Left renal pelvis (tissue), 4 donors: Measurements from ENCODE around the gene MGAT4C. TPM values are rescaled to one million over a fixed set of nuclear protein-coding genes. Genes with fewer than 3 reads are reported as not detected.
"Not testable (repeated sequence)": the region's sequence is repeated elsewhere in the genome, so short reads cannot be mapped to it uniquely, and the experiment has no call there.

Experiments
- DNase-seq, 4 donors: peaks; one replicate each; pipeline ENCODE4 v3.0.0-alpha.2; 2013; ENCODE audit warnings: low read depth in 4 of 4, low spot score in 3 of 4
- polyA plus RNA-seq, 4 donors: library from polyadenylated mRNA; unstranded; fragments of 120-200 nt; gene quantifications; one replicate each; pipeline ENCODE4 v1.2.1, GENCODE V29; 2013; ENCODE audit not compliant: insufficient read length in 4 of 4

MGAT4C gene
- polyA plus RNA-seq, result 1 to 10 TPM; 1.0 to 7.2 (median 3.7) TPM

DNA sequence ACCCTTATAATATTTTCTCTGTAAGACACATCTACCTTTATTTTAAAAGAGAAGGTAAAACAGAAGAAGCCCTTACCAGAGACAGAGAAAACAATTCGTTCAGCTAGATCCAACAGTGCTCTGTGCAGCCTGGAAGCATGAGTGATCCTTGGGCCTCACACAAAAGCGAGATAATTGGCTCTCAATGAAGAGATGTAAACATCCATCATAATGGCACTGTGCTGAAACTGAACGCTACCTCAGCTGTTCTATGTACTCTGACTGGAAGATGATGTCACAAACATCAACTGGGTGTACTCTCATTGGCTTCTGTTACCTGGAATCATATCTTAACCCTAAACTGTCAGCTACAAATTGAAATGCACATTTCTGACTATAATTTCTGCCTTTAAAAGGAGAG, at the start of gene MGAT4C:
TSS of gene MGAT4C (minus strand) at position 229 of the 400 bp plus-strand sequence.
- no peak for DNase-seq

DNA sequence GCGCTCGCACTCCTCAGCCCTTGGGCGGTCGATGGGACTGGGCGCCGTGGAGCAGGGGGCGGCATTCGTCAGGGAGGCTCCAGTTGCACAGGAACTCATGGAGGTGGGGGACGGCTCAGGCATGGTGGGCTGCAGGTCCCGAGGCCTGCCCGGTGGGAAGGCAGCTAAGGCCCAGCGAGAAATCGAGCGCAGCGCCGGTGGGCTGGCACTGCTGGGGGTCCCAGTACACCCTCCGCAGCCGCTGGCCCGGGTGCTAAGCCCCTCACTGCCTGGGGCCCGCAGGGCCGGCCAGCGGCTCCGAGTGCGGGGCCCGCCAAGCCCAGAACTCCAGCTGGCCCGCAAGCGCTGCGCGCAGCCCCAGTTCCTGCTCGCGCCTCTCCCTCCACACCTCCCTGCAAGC, 40.2 kb upstream of the MGAT4C start:
- not testable (repeated sequence) for DNase-seq

DNA sequence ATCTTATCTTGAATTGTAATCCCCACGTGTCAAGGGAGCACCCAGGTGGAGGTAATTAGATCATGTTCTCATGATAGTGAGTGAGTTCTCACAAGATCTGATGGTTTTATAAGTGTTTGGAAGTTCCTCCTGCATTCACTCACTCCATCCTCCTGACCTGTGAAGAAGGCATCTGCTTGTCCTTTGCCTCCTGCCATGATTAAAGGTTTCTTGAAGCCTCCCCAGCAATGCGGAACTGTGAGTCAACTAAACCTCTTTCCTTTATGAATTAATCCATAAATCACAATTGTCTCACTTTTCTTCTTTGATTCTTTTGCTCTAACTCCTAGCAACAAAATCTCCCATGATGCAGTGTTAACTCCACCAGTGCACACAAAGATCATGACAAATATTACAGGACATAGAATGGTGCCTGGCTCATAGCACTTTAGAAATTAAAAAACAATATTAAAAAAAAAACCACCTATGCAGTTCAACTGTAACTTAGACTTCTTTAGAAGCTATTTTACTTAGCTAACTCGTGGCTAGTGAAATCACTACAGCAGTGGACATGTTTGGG, 37.6 kb upstream of the MGAT4C start:
- DNase-seq, result no peak

DNA sequence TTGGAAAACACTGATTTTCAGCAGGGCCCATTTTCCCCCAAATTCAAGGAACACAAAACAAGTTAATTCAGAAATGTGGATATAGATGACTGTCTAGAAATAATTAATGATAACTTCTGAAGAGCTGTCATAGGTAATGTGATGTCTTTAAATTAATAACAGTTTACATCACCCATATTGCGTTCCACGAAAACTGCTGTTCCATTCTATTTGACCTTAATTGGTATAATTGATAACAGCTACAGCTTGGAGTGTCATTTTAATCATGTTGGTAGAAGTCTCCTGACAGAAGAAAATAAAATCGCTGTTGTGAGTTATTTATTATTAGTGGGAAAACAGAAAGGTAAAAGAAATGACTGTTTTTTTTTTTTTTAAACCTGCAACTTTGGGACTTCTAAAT, 36.3 kb upstream of the MGAT4C start:
- no peak for DNase-seq

DNA sequence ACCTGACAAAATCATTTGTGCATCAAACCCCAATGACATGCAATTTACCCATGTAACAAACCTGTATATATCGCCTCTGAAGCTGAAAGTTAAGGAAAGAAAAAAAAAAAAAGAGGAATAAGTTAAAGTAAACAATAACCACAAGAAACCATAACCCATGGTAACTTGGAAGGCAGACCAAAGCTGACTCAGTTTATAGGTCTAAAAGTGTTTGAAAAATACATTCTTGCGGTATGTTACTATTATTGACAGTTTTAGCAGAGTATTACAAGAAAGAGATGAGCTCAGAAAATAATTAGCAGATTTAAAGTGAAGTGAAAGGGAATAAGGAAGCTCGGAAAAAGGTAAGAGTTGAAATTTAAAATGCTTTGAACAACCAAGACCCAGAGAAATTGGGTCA, 34.4 kb upstream of the MGAT4C start:
- no peak for DNase-seq

DNA sequence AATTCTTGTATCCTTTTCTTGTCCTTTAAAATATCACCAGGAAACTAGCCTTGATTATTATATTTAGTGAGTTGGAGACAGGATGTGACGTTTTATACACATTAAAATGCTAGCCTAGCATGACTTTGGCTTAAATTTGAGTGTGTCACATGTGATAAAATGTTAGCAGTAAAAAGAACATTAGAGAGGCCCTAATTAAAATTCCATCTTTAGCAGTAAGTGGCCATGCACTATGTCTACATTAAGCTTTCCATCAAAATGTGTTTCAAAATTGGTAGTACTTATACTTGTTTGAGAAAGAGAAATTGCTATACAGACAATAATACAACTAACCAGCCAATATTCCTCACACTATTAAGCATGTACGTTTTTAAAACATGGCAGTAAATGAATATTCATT, 29.9 kb upstream of the MGAT4C start:
- no peak for DNase-seq

DNA sequence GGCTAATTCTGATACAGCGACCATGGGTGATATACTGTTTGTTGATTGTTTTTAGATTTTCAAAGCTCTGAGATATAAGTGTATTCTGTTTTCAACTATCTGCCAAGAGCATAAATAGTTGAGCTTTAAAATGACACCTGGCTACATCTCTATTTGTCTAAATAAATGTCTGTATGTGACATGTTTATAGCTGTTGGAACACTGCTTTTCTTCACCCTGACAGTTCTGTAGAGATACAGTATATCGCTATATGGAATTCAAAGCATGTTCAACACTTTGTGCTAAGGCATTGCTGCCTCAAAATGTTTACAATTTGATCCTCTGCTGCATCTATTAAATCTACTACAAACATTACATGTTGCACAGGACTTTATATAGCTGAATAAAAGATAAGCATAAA, 27.4 kb upstream of the MGAT4C start:
- no peak for DNase-seq

DNA sequence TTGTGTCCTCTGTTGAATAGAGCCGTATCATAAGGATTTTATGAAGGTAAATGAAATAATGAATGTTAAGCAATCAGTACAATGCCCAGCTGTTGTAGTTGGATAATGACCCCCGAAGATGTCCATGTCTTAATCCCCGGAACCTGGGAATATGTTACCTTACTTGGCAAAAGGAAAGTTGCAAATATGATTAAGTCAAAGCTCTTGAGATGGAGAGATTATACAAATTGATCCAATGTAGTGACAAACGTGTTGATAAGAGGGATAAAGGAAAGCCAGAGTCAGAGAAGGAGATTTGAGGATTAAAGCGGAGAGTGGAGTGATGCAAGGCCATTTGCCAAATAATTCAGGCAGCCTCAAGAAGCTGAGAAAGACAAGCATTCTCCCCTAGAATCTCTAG, 19.2 kb upstream of the MGAT4C start:
- no peak for DNase-seq

DNA sequence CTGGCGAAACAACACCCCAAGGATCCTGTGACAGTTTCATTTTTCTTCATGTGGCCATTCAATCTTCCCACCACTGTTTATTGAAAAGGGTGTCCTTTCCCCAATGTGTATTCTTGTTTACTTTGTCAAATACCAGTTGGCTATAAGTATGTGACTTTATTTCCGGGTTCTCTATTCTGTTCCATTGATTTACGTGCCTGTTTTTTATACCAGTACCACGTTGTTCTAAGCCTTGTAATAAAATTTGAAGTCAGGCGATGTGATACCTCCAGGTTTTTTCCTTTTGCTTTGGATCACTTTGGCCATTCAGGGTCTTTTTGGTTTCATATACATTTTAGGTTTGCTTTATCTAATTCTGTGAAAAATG, 9.1 kb upstream of the MGAT4C start:
- no peak for DNase-seq

DNA sequence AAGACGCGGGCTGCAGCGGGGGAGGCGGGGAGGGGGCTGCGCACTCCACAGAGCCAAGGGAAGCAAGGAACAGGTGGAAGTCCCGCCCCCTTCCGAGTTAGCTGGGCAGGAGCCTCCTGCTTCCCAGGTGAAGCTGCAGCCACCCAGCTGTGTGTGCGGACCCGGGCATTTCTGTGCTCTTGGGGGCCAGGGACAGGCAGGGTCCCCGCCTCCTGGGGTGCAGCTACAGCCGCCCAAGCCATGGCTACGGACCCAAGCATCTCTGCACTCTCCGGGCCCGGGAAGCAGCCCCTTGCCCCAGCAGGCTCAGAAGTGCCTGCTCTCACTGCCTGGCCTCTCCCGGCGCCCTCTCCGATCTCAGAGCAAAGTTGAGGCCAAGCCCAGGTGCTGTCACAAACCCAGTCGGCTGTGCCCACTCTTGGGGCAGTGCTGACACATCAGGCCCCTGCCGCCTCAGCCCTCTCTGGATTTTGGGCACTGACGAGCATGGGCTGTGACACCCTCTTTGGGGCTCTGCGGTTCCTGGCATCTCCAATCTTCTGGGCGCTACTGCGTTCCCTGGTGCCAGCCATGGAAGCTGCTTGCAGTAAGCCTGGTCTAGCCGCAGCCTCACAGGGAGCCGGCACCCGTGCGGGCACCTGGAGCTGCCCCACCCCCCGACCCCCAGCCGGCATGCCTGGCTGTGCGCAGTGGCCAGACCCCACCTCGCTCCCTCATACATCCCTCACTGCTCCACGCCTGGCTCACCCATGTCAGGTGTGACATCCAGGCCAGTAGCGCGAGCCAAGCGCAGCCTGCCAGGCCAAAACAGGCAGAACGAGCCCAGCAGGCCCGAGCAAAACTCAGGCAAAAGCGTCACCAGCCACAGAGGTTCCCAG, 8.5 kb upstream of the MGAT4C start:
- peak in 2 of 4 donors; percentile 8 to 33 for DNase-seq

DNA sequence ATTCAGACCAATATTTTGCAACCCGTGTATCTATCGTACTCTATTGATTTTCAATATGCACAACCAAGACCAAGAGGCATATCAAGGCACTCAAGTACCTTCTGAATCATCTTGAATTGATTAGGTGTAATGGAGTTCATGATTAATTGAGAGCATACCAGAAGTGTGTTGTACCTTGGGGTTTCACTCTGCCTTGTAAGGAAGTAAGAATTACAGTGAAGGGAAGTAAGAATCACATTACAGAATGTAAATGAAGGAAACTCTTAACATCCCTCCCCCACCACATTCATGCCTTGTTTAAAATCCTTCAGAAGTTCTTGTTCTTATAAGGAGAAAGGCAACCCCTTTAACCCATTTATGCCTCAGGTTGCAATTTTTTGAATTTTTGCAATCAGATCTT, 5.4 kb upstream of the MGAT4C start:
- no peak for DNase-seq

DNA sequence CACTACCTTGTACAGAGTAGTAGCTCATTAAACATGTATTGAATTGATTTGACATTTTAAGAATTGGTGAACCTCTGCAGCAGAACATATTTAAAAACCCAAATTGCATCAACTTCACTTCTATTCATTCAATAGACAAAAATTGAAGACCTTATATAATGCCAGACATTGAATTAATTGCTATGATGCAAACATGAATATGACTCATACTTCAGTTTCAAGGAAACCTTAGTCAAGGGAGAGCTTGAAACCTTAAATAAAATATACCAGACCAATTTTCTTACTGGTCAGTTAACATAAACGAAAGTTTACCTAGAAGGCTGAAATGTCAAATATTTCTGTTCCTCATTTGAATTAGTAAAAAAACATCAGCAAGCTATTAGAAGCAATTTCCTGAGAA, 5.0 kb upstream of the MGAT4C start:
- DNase-seq, result no peak

DNA sequence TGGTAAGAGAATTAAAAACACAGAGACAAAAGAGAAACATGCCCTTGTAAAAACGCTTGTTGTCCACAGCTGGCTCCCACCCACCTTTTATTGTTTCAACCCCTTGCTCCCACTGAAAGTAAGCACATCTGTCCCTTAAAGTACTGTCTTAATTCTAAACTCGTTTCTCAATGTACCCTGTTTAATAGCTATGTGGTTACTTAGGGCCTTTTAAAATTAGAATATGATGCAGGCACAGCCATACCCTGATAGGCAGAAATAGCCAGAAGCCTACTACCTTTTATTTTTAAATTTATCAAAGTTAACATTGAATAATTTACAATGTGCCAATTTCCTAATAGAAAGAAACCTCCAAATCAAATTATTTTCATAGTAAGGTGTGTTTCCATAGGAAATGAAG, 4.0 kb upstream of the MGAT4C start:
- DNase-seq, result no peak

DNA sequence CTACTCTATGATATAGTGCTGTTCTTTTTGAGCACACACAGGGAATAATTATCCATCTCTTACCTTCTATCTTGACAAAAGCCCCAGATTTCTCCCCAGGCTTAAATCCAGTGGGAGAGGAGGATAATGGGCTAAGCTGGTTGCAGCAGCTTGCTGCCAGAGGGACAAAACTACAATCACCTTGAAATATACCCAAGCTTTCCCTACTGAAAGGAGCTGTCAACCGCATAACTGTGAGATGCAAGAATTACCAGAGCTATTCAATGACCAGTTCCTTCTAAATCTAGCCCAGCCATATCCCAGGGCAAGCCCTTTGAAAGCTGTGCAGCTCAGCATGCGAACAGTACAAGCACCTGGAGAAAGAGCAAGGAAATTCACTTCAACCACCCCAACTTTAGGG, 943 bp upstream of the MGAT4C start:
- no peak for DNase-seq

DNA sequence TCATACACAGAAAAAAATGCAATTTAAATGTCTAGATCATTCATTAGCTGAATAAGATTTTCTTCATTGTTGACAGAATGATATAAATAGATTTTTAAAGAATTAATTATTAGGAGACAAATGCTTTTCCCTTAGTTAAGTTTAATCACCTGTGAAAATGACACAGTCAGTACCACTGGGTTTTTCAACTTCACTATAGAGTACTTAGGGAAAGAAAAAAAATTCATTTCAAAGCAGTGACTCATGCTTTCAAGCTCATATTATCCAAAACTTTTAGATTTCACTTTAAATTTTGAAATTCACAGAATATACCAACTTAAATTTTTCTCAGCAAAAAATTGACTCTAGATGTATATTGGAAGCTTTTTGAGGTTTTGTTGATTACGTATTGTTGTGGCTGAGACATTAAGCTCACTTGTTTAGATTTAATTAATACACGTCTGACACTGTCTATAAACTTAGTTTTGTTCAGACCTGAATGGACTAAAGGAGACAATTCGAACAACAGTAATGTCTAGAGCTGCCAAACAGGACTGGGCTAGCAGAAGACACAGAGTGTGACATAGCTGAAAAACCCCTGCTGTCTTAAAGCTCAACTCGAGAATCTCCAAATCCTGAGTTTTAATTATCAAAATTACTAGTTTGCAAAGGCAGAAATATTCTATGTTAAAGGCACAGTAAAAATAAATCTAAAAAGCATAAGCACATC, 1.6 kb downstream of the MGAT4C start:
- no peak for DNase-seq

DNA sequence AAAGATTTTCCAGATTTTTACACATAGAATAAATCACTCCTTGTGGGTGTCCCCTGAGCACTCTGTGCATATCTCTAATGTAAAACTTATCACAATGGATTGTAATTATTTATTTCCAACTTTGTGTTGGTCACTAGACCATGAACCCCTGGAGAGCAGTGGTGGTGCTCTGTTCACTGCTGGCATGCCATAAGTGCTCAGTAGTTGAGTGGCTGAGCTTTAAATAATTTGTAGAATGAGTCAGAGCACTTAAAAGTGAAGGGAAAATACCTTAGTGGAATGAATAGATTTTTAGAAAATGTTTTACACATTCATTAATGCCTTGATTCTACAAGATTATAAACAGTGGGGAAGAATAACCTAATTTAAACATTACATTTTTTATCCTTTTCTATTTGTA, 6.3 kb downstream of the MGAT4C start:
- DNase-seq, result no peak

DNA sequence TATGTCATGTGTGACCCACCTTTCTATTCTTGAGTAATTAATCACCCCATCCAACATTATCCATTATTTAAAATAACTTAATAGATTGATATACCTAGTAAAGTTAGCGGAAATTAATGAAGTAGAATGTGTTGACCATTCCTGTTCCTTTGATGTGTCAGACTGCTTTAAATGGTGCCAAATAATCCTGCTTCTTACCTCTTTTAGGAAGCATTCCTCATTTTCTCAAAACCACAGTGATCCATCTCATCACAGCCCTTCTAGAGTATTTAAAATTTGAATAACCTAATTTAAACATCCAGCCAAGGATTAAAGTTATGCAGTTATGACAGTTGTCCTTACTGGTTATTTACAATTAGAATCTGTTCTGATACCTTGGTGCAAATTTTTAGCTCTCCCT, 6.9 kb downstream of the MGAT4C start:
- DNase-seq, result no peak

DNA sequence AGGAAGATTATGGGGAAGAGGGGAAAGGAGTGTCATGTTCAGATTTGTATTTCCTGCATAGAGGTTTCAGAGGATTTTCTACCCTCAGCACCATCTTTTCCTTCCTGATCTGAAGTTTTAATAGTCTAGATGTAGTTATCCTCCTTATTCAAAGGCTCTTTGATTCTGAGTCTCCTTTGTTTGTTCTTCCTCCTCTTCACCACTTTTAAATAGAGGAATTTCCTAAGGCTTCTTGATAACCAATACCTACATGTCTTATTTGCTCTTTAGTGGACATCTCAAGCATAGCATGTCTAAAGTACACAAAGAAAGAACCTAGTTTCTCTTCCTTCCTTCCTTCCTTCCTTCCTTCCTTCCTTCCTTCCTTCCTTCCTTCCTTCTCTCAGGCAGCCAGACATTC, 8.3 kb downstream of the MGAT4C start:
- DNase-seq, result no peak

DNA sequence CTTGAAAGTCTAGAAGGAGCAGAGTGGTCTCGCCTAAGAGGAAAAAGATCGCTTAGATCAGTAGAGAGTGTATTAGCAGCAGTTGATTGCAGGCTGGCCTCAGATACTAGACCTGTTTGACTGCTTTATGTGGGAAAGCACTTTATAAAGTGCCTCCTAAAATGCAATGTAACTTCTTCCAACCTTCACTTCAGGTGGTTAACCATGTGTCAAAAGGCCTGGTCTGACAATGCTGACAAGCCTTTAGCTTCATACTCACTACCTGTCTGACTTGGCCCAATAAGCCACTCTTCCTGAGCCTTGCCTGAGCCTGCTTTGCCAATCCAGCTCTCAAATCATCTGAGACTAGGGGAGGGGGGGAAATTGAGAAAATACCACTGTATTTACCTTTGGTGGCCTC, 14.6 kb downstream of the MGAT4C start:
- no peak for DNase-seq

DNA sequence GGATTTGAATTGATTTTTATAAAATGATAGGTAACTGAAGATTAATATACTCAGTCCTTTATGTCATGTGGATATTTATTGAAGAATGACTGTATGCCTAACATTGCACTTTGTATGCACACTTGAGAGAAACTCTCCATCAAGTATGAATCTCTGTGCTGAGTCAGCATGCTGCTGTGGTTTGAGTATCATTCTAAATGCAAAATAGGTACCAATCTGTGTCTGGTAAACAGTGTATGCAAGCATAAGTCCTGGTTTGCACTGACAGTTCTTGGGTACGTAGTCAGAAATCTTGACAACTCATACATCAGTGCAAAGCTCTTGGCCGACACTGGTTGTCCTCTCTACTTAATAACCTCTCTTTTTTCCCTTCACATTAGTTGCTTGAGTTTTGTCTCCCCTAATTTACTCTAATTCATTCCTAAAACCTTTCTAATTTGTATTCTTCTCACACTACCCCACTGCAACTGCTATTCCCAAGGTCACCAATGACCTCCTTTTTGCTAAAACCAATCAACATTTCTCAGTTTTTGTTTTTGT, 21.8 kb downstream of the MGAT4C start:
- DNase-seq, result no peak

DNA sequence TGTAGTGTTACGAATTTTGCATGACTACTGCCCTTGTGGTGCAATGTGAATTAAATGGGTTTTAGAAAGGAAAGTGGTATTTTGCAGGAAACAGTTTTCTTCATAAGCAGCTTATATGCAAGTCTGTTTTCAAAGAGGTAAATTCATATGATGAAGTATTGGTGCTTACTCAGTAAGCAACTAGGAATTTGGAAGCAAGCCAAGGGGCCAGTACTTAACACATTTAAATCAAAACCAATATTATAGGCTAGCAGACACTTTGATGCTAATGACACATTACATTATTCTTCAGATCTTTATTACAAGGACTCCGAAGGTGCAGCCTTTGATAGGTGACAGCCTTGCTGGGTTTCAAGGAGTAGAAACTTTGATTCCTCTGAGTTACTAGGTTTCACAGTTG, 23.1 kb downstream of the MGAT4C start:
- DNase-seq, result no peak
